ENCODE data around the gene S100A8.
"Not testable (repeated sequence)": the region's sequence is repeated elsewhere in the genome, so short reads cannot be mapped to it uniquely, and the experiment has no call there.

Gene S100A8

DNA sequence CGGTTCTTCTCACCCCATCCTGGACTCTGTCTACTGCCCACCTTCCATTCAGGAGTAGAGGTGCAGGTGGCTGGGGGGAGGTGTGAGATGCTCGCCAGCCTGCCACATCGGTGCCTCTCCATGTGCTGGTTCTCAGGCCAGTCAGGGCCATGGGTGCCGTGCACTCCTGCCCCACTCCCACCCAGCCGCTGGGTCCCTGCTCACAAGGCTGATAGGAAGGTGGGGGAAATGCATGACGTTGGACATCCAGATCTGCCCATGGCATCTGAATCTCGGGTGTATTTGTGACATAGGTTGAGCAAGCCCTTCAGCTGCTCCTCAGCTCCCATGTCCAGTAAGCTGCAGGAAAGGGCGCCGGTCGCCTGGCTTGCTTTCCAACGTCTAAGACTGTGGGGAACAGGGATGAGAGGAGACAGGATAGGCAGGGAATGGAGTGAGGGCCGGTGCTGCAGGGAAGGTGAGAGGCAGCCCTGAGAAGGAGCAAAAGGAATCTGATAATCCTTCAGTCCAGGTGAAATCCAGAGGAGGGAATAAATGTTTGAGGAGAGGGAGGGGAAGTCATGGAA lies 37.3 kb upstream of the S100A8 start:
- Histone ChIP-seq H3K36me3 (ENCODE audit: control insufficient read depth, insufficient read depth, low read length) (no peaks in the 10 kb centered on the region), H2AFZ (no peak overlapping the region), H3K4me1 (no peaks in the 10 kb centered on the region), H3K4me2 (ENCODE audit: low read length) (no peak overlapping the region), H3K79me2 (no peaks in the 10 kb centered on the region), H3K27me3 (ENCODE audit: control insufficient read depth, insufficient read depth, low read length) (no peaks in the 10 kb centered on the region), H3K4me3 (ENCODE audit: low read depth, low read length) (no peak overlapping the region), H3K9ac (no peak overlapping the region), H3K27ac (no peak overlapping the region), H3K9me3 (ENCODE audit: control insufficient read depth, low read length) (no peaks in the 10 kb centered on the region)
- TF ChIP-seq, protein P1, sequence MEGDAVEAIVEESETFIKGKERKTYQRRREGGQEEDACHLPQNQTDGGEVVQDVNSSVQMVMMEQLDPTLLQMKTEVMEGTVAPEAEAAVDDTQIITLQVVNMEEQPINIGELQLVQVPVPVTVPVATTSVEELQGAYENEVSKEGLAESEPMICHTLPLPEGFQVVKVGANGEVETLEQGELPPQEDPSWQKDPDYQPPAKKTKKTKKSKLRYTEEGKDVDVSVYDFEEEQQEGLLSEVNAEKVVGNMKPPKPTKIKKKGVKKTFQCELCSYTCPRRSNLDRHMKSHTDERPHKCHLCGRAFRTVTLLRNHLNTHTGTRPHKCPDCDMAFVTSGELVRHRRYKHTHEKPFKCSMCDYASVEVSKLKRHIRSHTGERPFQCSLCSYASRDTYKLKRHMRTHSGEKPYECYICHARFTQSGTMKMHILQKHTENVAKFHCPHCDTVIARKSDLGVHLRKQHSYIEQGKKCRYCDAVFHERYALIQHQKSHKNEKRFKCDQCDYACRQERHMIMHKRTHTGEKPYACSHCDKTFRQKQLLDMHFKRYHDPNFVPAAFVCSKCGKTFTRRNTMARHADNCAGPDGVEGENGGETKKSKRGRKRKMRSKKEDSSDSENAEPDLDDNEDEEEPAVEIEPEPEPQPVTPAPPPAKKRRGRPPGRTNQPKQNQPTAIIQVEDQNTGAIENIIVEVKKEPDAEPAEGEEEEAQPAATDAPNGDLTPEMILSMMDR (IDR thresholded peaks at IDR 0.05), result no peak

DNA sequence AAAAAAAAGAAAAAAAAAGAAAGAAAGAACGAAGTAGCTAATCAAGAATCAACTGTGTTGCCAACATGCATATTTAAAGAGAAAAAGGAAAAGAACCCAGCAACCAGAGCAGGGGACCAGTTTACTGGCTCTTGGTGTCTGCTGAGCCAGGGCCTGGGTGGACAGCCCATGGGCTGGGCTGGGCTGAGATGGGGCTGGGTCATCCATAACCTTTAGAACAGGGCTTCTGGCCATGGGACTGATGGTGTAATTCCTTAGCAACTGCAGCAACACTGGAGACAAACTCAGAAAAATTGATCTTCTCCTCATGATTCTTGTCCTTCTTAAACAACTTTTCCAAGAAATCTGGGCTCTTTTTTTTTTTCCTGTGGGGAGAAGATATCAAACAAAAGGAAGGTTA lies 35.9 kb upstream of the S100A8 start:
- H3K27me3 ChIP-seq (ENCODE audit: control insufficient read depth, insufficient read depth, low read length), result no peaks in the 10 kb centered on the region

GRCh38 chr1:153422450-153423068 lies 31.7 kb upstream of the S100A8 start:
- no peaks in the 10 kb centered on the region for H3K79me2 ChIP-seq
- H2AFZ ChIP-seq, result no peak overlapping the region
- TF ChIP-seq, protein P1 (IDR thresholded peaks at IDR 0.05), result no peak
- H3K27ac ChIP-seq, result no peak overlapping the region
- no peaks in the 10 kb centered on the region for H3K27me3 ChIP-seq (ENCODE audit: control insufficient read depth, insufficient read depth, low read length)
- H3K4me3 ChIP-seq (ENCODE audit: low read depth, low read length), result no peak overlapping the region
- H3K36me3 ChIP-seq (ENCODE audit: control insufficient read depth, insufficient read depth, low read length), result no peaks in the 10 kb centered on the region
- H3K9me3 ChIP-seq (ENCODE audit: control insufficient read depth, low read length), result no peaks in the 10 kb centered on the region
- no peak overlapping the region for H3K4me2 ChIP-seq (ENCODE audit: low read length)
- no peaks in the 10 kb centered on the region for H3K4me1 ChIP-seq
- no peak overlapping the region for H3K9ac ChIP-seq

More for the DNA sequence above, 35.9 kb upstream of the S100A8 start:
- no peaks in the 10 kb centered on the region for H3K79me2 ChIP-seq
- H3K9me3 ChIP-seq (ENCODE audit: control insufficient read depth, low read length), result no peaks in the 10 kb centered on the region
- TF ChIP-seq, protein P1 (IDR thresholded peaks at IDR 0.05), result no peak
- no peak overlapping the region for H3K4me3 ChIP-seq (ENCODE audit: low read depth, low read length)
- H3K9ac ChIP-seq, result no peak overlapping the region
- H2AFZ ChIP-seq, result no peak overlapping the region
- H3K4me1 ChIP-seq, result no peaks in the 10 kb centered on the region
- H3K36me3 ChIP-seq (ENCODE audit: control insufficient read depth, insufficient read depth, low read length), result no peaks in the 10 kb centered on the region
- H3K4me2 ChIP-seq (ENCODE audit: low read length), result no peak overlapping the region
- H3K27ac ChIP-seq, result no peak overlapping the region

DNA sequence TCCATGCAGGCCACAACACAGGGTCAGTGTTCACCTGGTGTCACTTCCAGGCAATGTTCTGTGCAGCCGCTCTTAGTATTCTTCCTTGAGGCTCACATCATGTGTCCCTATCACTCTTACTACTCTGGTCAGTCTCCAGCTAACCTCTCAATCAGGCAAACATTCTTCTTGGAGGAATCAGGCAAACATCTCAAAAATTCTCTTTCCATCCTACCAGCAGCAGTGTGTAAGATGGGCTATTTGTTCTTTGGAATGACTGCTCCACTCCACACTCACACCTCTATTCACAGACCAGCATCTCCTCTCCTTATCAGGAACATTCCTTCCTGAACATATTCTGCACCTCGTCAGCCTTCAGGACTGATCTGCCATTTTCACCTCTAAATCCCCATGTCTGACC lies 29.4 kb upstream of the S100A8 start:
- no peaks in the 10 kb centered on the region for H3K9me3 ChIP-seq (ENCODE audit: control insufficient read depth, low read length)
- H3K36me3 ChIP-seq (ENCODE audit: control insufficient read depth, insufficient read depth, low read length), result no peaks in the 10 kb centered on the region
- H3K27ac ChIP-seq, result no peak overlapping the region
- no peaks in the 10 kb centered on the region for H3K79me2 ChIP-seq
- no peak overlapping the region for H2AFZ ChIP-seq
- no peak overlapping the region for H3K4me2 ChIP-seq (ENCODE audit: low read length)
- TF ChIP-seq, protein P1 (IDR thresholded peaks at IDR 0.05), result no peak
- no peak overlapping the region for H3K4me3 ChIP-seq (ENCODE audit: low read depth, low read length)
- no peaks in the 10 kb centered on the region for H3K4me1 ChIP-seq
- H3K27me3 ChIP-seq (ENCODE audit: control insufficient read depth, insufficient read depth, low read length), result no peaks in the 10 kb centered on the region
- H3K9ac ChIP-seq, result no peak overlapping the region

DNA sequence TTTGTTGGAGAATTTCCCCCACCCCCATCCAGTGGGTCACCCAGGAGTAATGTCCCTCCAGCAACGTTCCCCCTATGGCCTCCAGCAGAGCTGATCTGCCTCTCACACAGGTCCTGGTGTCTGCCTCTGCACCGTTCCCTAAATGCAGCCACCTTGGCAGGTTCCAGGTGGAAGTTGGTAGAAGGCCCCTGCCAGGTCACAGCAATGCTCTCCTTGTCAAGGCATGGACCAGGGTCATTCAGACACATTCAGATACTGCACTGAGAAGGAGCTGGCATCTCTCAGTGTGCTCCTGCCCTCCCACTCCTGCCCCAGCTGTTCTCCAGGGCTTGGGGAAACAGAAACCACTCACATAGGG lies 28.5 kb upstream of the S100A8 start:
- H3K27me3 ChIP-seq (ENCODE audit: control insufficient read depth, insufficient read depth, low read length); H3K36me3 ChIP-seq (ENCODE audit: control insufficient read depth, insufficient read depth, low read length); H3K4me3 ChIP-seq (ENCODE audit: low read depth, low read length); H3K9me3 ChIP-seq (ENCODE audit: control insufficient read depth, low read length); H3K79me2 ChIP-seq; H3K9ac ChIP-seq; H3K27ac ChIP-seq; H3K4me1 ChIP-seq; H3K4me2 ChIP-seq (ENCODE audit: low read length); H2AFZ ChIP-seq: not testable (repeated sequence)

GRCh38 chr1:153418758-153419435 lies 28.0 kb upstream of the S100A8 start:
- H3K36me3 ChIP-seq (ENCODE audit: control insufficient read depth, insufficient read depth, low read length); H3K27me3 ChIP-seq (ENCODE audit: control insufficient read depth, insufficient read depth, low read length); H3K4me3 ChIP-seq (ENCODE audit: low read depth, low read length); H3K9ac ChIP-seq; H3K4me1 ChIP-seq; H3K27ac ChIP-seq; H3K79me2 ChIP-seq; H3K4me2 ChIP-seq (ENCODE audit: low read length); H3K9me3 ChIP-seq (ENCODE audit: control insufficient read depth, low read length); H2AFZ ChIP-seq: not testable (repeated sequence)

All from parathyroid adenoma (tissue), 2 donors.